ENCODE results near the gene SPATA13.

SPATA13 gene

DNA sequence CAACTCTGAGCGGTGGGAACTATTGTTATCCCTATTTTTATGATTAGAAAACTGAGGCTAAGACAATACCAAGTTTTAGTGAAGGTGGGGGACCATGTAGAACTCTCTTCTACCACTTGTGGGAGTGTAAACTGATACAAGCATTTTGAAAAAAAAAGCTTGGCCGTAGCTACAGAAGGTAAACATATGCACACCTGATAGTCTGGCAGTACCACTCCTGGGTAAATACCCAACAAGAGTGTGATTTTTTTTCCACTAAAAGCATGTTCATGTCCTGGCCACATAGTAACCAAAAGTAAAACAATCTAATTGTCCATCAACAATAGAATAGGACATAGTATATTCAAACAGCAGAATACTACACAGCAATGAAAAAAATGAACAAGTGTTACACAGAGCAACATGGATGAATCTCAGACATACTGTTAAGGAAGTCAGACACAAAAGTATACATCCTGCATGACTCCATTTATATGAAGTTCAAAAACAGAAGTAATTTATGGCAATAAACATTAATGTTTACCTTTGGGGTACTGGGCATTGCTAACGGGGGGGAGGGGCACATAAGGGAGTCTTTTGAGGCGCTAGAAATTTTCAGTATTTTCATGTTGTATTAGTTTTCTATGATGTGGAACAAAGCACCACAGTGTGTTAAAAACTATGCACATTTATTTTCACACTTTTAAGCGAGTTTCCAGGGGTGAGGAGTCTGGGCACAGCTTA, 6.4 kb upstream of the SPATA13 start:
- ATAC-seq, result no peak

DNA sequence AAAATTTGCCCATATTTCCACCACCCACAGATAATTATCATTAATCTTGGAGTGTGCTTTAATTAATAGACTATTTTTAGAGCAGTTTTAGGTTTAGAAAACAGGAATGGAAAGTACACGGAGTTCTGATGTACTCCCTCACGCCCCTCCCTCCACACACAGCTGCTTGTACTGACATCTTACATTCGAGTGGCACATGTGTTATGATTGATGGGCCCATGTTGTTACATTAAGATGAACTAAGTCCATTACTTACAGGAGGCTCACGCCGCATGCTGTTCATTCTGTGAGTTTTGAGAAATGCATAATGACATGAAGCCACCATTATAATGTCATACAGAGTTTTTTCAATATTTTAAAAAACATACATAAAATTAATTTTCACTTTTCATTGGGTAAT, 1.2 kb upstream of the SPATA13 start:
- TF ChIP-seq ZNF70 (CRISPR knock-in tag; IDR thresholded peaks at IDR 0.05), result no peak
- TF ChIP-seq ESRRG (CRISPR knock-in tag; IDR thresholded peaks at IDR 0.05), result no peak
- TF ChIP-seq, protein P1, sequence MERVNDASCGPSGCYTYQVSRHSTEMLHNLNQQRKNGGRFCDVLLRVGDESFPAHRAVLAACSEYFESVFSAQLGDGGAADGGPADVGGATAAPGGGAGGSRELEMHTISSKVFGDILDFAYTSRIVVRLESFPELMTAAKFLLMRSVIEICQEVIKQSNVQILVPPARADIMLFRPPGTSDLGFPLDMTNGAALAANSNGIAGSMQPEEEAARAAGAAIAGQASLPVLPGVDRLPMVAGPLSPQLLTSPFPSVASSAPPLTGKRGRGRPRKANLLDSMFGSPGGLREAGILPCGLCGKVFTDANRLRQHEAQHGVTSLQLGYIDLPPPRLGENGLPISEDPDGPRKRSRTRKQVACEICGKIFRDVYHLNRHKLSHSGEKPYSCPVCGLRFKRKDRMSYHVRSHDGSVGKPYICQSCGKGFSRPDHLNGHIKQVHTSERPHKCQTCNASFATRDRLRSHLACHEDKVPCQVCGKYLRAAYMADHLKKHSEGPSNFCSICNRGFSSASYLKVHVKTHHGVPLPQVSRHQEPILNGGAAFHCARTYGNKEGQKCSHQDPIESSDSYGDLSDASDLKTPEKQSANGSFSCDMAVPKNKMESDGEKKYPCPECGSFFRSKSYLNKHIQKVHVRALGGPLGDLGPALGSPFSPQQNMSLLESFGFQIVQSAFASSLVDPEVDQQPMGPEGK (CRISPR knock-in tag; IDR thresholded peaks at IDR 0.05; ENCODE audit: borderline replicate concordance), result no peak
- TF ChIP-seq TCF4 (CRISPR knock-in tag; IDR thresholded peaks at IDR 0.05; ENCODE audit: borderline replicate concordance), result no peak
- TF ChIP-seq ZNF565 (CRISPR knock-in tag; conservative IDR thresholded peaks at IDR 0.05; ENCODE audit: low read depth), result no peak
- TF ChIP-seq GLIS3 (CRISPR knock-in tag; IDR thresholded peaks at IDR 0.05), result no peak
- no peak for TF ChIP-seq PPARA (CRISPR knock-in tag; IDR thresholded peaks at IDR 0.05; ENCODE audit: borderline replicate concordance)
- no peak for ATAC-seq

More for the DNA sequence above, 6.4 kb upstream of the SPATA13 start:
- TF ChIP-seq ZNF8 (CRISPR knock-in tag; IDR thresholded peaks at IDR 0.05) (no peak), RARB (CRISPR knock-in tag; IDR thresholded peaks at IDR 0.05) (no peak), BACH2 (CRISPR knock-in tag; IDR thresholded peaks at IDR 0.05; ENCODE audit: borderline replicate concordance) (no peak), ZNF565 (CRISPR knock-in tag; conservative IDR thresholded peaks at IDR 0.05; ENCODE audit: low read depth) (no peak)
- TF ChIP-seq, protein P2, sequence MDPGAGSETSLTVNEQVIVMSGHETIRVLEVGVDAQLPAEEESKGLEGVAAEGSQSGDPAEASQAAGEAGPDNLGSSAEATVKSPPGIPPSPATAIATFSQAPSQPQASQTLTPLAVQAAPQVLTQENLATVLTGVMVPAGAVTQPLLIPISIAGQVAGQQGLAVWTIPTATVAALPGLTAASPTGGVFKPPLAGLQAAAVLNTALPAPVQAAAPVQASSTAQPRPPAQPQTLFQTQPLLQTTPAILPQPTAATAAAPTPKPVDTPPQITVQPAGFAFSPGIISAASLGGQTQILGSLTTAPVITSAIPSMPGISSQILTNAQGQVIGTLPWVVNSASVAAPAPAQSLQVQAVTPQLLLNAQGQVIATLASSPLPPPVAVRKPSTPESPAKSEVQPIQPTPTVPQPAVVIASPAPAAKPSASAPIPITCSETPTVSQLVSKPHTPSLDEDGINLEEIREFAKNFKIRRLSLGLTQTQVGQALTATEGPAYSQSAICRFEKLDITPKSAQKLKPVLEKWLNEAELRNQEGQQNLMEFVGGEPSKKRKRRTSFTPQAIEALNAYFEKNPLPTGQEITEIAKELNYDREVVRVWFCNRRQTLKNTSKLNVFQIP (CRISPR knock-in tag; IDR thresholded peaks at IDR 0.05; ENCODE audit: borderline replicate concordance, low read depth), result no peak
- TF ChIP-seq, protein P3, sequence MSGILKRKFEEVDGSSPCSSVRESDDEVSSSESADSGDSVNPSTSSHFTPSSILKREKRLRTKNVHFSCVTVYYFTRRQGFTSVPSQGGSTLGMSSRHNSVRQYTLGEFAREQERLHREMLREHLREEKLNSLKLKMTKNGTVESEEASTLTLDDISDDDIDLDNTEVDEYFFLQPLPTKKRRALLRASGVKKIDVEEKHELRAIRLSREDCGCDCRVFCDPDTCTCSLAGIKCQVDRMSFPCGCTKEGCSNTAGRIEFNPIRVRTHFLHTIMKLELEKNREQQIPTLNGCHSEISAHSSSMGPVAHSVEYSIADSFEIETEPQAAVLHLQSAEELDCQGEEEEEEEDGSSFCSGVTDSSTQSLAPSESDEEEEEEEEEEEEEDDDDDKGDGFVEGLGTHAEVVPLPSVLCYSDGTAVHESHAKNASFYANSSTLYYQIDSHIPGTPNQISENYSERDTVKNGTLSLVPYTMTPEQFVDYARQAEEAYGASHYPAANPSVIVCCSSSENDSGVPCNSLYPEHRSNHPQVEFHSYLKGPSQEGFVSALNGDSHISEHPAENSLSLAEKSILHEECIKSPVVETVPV (CRISPR knock-in tag; IDR thresholded peaks at IDR 0.05), result no peak

DNA sequence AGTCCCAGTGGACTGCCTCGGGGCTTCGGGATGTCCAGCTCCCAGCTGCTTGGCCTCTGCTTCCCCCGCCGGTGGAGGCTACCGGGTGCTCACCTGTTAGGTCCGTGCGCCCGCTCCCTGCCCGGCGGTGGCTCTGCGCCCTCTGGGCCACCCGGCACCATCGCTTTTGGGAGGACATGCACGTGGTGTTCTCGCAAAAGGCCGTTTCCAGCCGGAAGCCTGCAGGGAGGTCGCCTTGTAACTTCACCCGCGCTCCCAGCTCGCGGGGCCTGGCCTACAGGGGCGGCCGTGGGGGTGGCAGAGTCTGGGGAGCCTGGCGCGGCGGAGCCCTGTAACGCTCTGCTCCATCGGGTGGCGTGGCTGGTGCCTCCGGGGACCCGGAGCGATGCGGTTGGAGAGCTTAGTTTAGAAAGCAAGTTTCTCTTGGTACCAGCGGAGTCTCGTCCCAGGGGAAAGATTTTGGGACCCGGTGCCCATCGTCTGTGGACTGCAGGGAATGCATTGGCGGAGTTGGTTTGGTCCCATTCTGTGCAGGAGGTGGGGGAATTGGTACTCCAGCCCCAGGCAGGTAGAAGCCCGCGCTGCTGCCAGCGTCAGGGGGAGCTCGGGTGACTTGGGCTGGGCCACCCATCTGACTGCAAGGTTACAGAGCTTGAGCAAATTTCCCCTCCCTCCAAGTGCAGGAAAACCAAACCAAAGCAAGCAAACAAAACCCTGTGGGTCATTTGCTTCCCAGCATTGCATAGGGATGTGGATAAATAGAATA, 673 bp downstream of the SPATA13 start:
- peak; percentile 68 for ATAC-seq
- TF ChIP-seq ZNF70 (CRISPR knock-in tag; IDR thresholded peaks at IDR 0.05) (no peak), ZNF8 (CRISPR knock-in tag; IDR thresholded peaks at IDR 0.05) (no peak), ARNTL (CRISPR knock-in tag; IDR thresholded peaks at IDR 0.05; ENCODE audit: borderline replicate concordance, low read depth) (no peak), OSR1 (CRISPR knock-in tag; IDR thresholded peaks at IDR 0.05) (no peak), ZFP30 (CRISPR knock-in tag; IDR thresholded peaks at IDR 0.05) (no peak), ZFP3 (CRISPR knock-in tag; IDR thresholded peaks at IDR 0.05) (no peak), ZNF565 (CRISPR knock-in tag; conservative IDR thresholded peaks at IDR 0.05; ENCODE audit: low read depth) (no peak)
- TF ChIP-seq, protein P3 (CRISPR knock-in tag; IDR thresholded peaks at IDR 0.05), result no peak
- TF ChIP-seq, protein P1 (CRISPR knock-in tag; IDR thresholded peaks at IDR 0.05; ENCODE audit: borderline replicate concordance), result no peak

DNA sequence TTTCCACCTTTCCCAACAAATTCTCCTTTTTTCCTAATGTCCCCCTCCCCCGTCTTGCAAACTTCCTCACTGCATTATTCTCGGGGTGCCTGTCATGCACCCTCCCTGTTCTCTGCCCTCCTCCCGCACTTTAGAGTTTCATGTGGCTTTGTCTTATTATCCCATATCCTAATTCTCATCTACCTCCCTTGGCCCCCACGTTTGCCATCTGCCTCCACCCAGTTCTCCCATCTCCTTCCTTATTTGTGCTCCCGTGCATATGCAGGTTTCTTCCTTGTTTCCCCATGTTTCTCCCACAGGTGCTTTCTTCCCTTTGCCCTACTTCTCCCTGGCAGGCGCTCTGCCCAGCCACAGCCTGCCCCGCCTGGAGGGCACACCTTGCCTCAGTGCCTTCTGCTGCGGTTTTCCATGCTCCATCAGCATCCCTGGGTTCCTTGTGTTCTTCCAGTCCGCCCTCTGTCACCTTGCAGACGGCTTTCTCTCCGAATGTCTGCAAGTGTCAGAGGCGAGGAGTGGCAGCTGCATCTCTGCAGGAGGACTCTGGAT, 1.5 kb downstream of the SPATA13 start:
- TF ChIP-seq, protein P3 (CRISPR knock-in tag; IDR thresholded peaks at IDR 0.05), result no peak
- TF ChIP-seq GLIS3 (CRISPR knock-in tag; IDR thresholded peaks at IDR 0.05), result no peak
- no peak for TF ChIP-seq ZFP3 (CRISPR knock-in tag; IDR thresholded peaks at IDR 0.05)
- TF ChIP-seq ISL1 (CRISPR knock-in tag; IDR thresholded peaks at IDR 0.05), result no peak
- no peak for TF ChIP-seq ZNF70 (CRISPR knock-in tag; IDR thresholded peaks at IDR 0.05)
- no peak for TF ChIP-seq SNAI2 (CRISPR knock-in tag; IDR thresholded peaks at IDR 0.05)
- no peak for TF ChIP-seq ZFP30 (CRISPR knock-in tag; IDR thresholded peaks at IDR 0.05)
- no peak for TF ChIP-seq ZC3H10 (CRISPR knock-in tag; IDR thresholded peaks at IDR 0.05)
- no peak for TF ChIP-seq ZNF565 (CRISPR knock-in tag; conservative IDR thresholded peaks at IDR 0.05; ENCODE audit: low read depth)
- ATAC-seq, result no peak

All from SK-N-SH treated with all-trans-retinoic acid at 6 μM for 48 hours (cell line).